Measurements from ENCODE around the gene PRSS57. TPM values are rescaled to one million over a fixed set of nuclear protein-coding genes. Genes with fewer than 3 reads are reported as not detected.

PRSS57 gene
- total and polyA plus RNA-seq, 2 of the 4 experiments (the other 2 are of a cell fraction), result not detected

- Histone ChIP-seq H3K9me1 (ENCODE audit: insufficient read depth, low read length) (no peaks in the 10 kb centered on the region), H3K9ac (ENCODE audit: low read depth, low read length) (no peak overlapping the region), H2AFZ (replicated peaks; ENCODE audit: low read length, poor library complexity) (no peak overlapping the region), H3K27ac (ENCODE audit: insufficient read depth, low read length) (no peak overlapping the region), H3K9me3 (ENCODE audit: control insufficient read depth, insufficient read depth, low read length) (no peaks in the 10 kb centered on the region), H3K4me2 (ENCODE audit: low read depth, low read length) (no peak overlapping the region), H3K36me3 (ENCODE audit: control insufficient read depth, insufficient read depth, low read length) (peaks cover 37% of the 10 kb centered on the region), H4K91ac (ENCODE audit: insufficient read depth, low read depth, low read length) (no peak overlapping the region), H4K20me1 (ENCODE audit: insufficient read depth, low read length) (peaks cover 5% of the 10 kb centered on the region; the same call in 1 of the 2 replicates), H2AK9ac (replicated peaks; ENCODE audit: low read depth, low read length, poor library complexity) (no peak overlapping the region), H3K14ac (replicated peaks; ENCODE audit: low read depth, low read length) (no peak overlapping the region), H3K23ac (ENCODE audit: low read depth, low read length) (no peak overlapping the region), H3K18ac (ENCODE audit: low read depth, low read length) (no peak overlapping the region), H3K4me1 (ENCODE audit: control insufficient read depth, insufficient read depth, low read length) (no peaks in the 10 kb centered on the region), H4K8ac (ENCODE audit: low read depth in 2 of 2, low read length in 2 of 2) (no peak overlapping the region), H3K4ac (ENCODE audit: low read depth, low read length) (no peak overlapping the region), H2BK5ac (ENCODE audit: low read depth, low read length, poor library complexity, severe bottlenecking) (no peak overlapping the region), H2BK120ac (ENCODE audit: low read depth, low read length) (no peak overlapping the region), H2BK20ac (ENCODE audit: low read depth, low read length) (no peak overlapping the region), H3K4me3 (ENCODE audit: insufficient read depth, low read depth, low read length) (no peak overlapping the region), H3K79me1 (ENCODE audit: low read depth in 1 of 2, low read length in 2 of 2) (no peaks in the 10 kb centered on the region; a peak in 1 of 4 replicates), H4K5ac (ENCODE audit: low read depth, low read length) (no peak overlapping the region), H3K27me3 (ENCODE audit: control insufficient read depth, insufficient read depth, low read length) (no peaks in the 10 kb centered on the region), H2AK5ac (ENCODE audit: low read depth, low read length) (no peak overlapping the region), H2BK15ac (ENCODE audit: low read depth, low read length) (no peak overlapping the region), H3K56ac (ENCODE audit: extremely low read depth, insufficient read depth, low read length) (no peak overlapping the region)
- DNase-seq (no peak), ATAC-seq (ENCODE audit: low read depth) (no peak)
- CTCF ChIA-PET, result no interaction called here
- in situ Hi-C loops (cut with MboI; ENCODE audit: low sequenced_read_pairs) (no loop called here), intact Hi-C loops (cut with micrococcal nuclease) (no loop called here), dilution Hi-C loops (cut with HindIII; ENCODE audit: low sequenced_read_pairs, unreplicated experiment) (no loop called here)
- TF ChIP-seq CEBPB (IDR thresholded peaks at IDR 0.05; ENCODE audit: low read depth, low read length) (no peak), POLR2A (IDR thresholded peaks at IDR 0.05; ENCODE audit: low read depth, low read length) (no peak), ELK1 (IDR thresholded peaks at IDR 0.05; ENCODE audit: borderline replicate concordance, low read depth, low read length) (no peak), FOS (IDR thresholded peaks at IDR 0.05; ENCODE audit: low read depth, low read length) (no peak), RCOR1 (IDR thresholded peaks at IDR 0.05; ENCODE audit: insufficient replicate concordance, low read length) (no peak)
- WGBS, 2 experiments (ENCODE audit: extremely low coverage in 2 of 2, insufficient read length in 1 of 2), result 86% methylated on average over 15 of the region's 28 CpGs; no CpG with 5 or more reads in 1 of the 2 experiments
- POLR2A ChIA-PET (ENCODE audit: unreplicated experiment), result no interaction called here
- no TSS peak for BruUV-seq (replicated peaks)
Observed at GRCh38 chr19:644363-644762, 50.9 kb downstream of the PRSS57 start.

Data from IMR-90 (cell line).